Neural cell (in vitro differentiated cells): Measurements from ENCODE around the gene TAF6. TPM values are rescaled to one million over a fixed set of nuclear protein-coding genes. Genes with fewer than 3 reads are reported as not detected.

Experiments used
- H2AFZ ChIP-seq: fragments of 200-600, 300-800 bp; sonication (generic), shearing (Covaris generic); 2 replicates; pipeline ENCODE4 v1.6.0; 2014; ENCODE audit warnings: low read depth, mild to moderate bottlenecking, antibody characterized with exemption, low read length, moderate library complexity
- H3F3A ChIP-seq: fragments of 200-600 bp; shearing (Covaris generic); 2 replicates; pipeline ENCODE4 v1.6.1; 2016; ENCODE audit warnings: mild to moderate bottlenecking, moderate library complexity, mixed read lengths, antibody characterized with exemption, low read length; ENCODE audit not compliant: insufficient read depth, poor library complexity, severe bottlenecking
- H3K27ac ChIP-seq: fragments of 200-600, 300-800 bp; sonication (generic), shearing (Covaris generic); 2 replicates; pipeline ENCODE4 v1.5.1; 2014; ENCODE audit warnings: mild to moderate bottlenecking, low read length, moderate library complexity
- H3K27me3 ChIP-seq: fragments of 300-800, 200-600 bp; sonication (generic), shearing (Covaris generic); 2 replicates; pipeline ENCODE4 v1.6.0; 2014; ENCODE audit warnings: mild to moderate bottlenecking, low read depth, low read length, moderate library complexity; ENCODE audit not compliant: insufficient read depth
- H3K36me3 ChIP-seq: fragments of 300-800, 200-600 bp; sonication (generic), shearing (Covaris generic); 2 replicates; pipeline ENCODE4 v1.5.1; 2014; ENCODE audit warnings: mild to moderate bottlenecking, antibody characterized with exemption, low read length, moderate library complexity; ENCODE audit not compliant: insufficient read depth
- H3K4me2 ChIP-seq: fragments of 300-800, 200-600 bp; sonication (generic), shearing (Covaris generic); 2 replicates; pipeline ENCODE4 v1.6.0; 2014; ENCODE audit warnings: mild to moderate bottlenecking, low read length
- H3K4me3 ChIP-seq: fragments of 300-800, 200-600 bp; sonication (generic), shearing (Covaris generic); 2 replicates; pipeline ENCODE4 v1.5.1; 2014; ENCODE audit warnings: mild to moderate bottlenecking, low read length, moderate library complexity
- H3K79me2 ChIP-seq: fragments of 200-600 bp; shearing (Covaris generic); replicated peaks from 2 replicates; pipeline ENCODE4 v1.6.0; 2014; ENCODE audit warnings: mild to moderate bottlenecking, low read length, moderate library complexity; ENCODE audit not compliant: insufficient read depth
- H3K9ac ChIP-seq: fragments of 300-800, 200-600 bp; sonication (generic), shearing (Covaris generic); 2 replicates; pipeline ENCODE4 v1.6.1; 2016; ENCODE audit warnings: mild to moderate bottlenecking, low read length, mixed read lengths
- H3K9me2 ChIP-seq: fragments of 200-600 bp; shearing (Covaris generic); 2 replicates; pipeline ENCODE4 v1.6.1; 2016; ENCODE audit warnings: mild to moderate bottlenecking, low read length, mixed read lengths; ENCODE audit not compliant: insufficient read depth
- H3K9me3 ChIP-seq: fragments of 200-600, 300-800 bp; sonication (generic), shearing (Covaris generic); 2 replicates; pipeline ENCODE4 v1.6.1; 2016; ENCODE audit warnings: mild to moderate bottlenecking, mixed run types, low read length, moderate library complexity, mixed read lengths
- H4K20me1 ChIP-seq: fragments of 200-600 bp; shearing (Covaris generic); 2 replicates; pipeline ENCODE4 v1.6.1; 2016; ENCODE audit warnings: mild to moderate bottlenecking, mixed run types; ENCODE audit not compliant: insufficient read depth
- CTCF ChIP-seq: fragments of 450-650 bp; IDR thresholded peaks from 2 replicates; pipeline ENCODE4 v1.5.1; 2014; ENCODE audit warnings: antibody characterized with exemption, mild to moderate bottlenecking, moderate library complexity; ENCODE audit not compliant: poor library complexity, severe bottlenecking
- EP300 ChIP-seq: fragments of 450-650 bp; conservative IDR thresholded peaks from 2 replicates; pipeline ENCODE4 v1.6.1; 2014; ENCODE audit warnings: antibody characterized with exemption, mild to moderate bottlenecking, moderate library complexity; ENCODE audit not compliant: poor library complexity, severe bottlenecking
- EZH2 ChIP-seq: fragments of 200-600, 300-800 bp; shearing (Covaris generic), sonication (generic); IDR thresholded peaks from 2 replicates; pipeline ENCODE4 v1.6.1; 2014; ENCODE audit warnings: antibody characterized with exemption, low read length, borderline replicate concordance, mild to moderate bottlenecking; ENCODE audit not compliant: insufficient read depth, poor library complexity, severe bottlenecking
- MXI1 ChIP-seq: fragments of 450-650 bp; conservative IDR thresholded peaks from 2 replicates; pipeline ENCODE4 v1.6.1; 2014; ENCODE audit warnings: antibody characterized with exemption, mild to moderate bottlenecking; ENCODE audit not compliant: poor library complexity, severe bottlenecking
- POLR2AphosphoS5 ChIP-seq: IDR thresholded peaks from 2 replicates; pipeline ENCODE4 v1.6.1; 2012
- RAD21 ChIP-seq: fragments of 450-650 bp; conservative IDR thresholded peaks from 2 replicates; pipeline ENCODE4 v1.6.1; 2014; ENCODE audit warnings: antibody characterized with exemption, mild to moderate bottlenecking, moderate library complexity
- SMC3 ChIP-seq: fragments of 450-650 bp; conservative IDR thresholded peaks from 2 replicates; pipeline ENCODE4 v1.6.1; 2014; ENCODE audit warnings: antibody characterized with exemption, mild to moderate bottlenecking, moderate library complexity; ENCODE audit not compliant: poor library complexity
- TAF1 ChIP-seq: IDR thresholded peaks from 2 replicates; pipeline ENCODE4 v1.6.1; 2012; ENCODE audit warnings: low read depth
- polyA plus RNA-seq: library from polyadenylated mRNA; depleted of rRNA; stranded (reverse); fragments of >200 nt; gene quantifications from 2 replicates; pipeline ENCODE4 v1.2.3, GENCODE V29; 2014
- TF ChIP-seq, protein P1 (sequence below): IDR thresholded peaks from 2 replicates; pipeline ENCODE4 v1.6.1; 2012; ENCODE audit warnings: borderline replicate concordance

The TAF6 gene
- polyA plus RNA-seq, 1 donor from 2014 or later = 23.4 TPM

DNA sequence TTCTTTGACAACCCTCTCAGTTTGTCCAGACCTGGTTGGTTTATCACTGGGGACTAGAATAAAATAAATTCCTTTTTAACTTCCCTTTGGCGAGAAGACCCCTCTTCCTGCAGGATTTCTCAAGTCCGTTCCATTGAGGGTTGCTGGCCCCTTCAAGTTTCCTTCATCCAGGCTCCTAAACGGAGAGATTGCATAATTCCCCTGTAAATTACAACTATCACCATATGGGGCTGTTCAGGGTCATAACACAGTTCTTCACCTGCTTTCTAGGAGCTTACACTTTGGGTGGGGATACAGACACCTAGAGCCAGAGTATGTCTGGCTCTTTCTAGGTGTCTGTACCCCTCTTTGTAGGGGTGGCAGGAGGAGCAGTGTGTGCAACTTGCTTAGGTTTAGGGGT lies 33.6 kb downstream of the TAF6 start:
- Histone ChIP-seq H3K36me3 (no peaks in the 10 kb centered on the region), H3K27me3 (no peaks in the 10 kb centered on the region), H4K20me1 (no peaks in the 10 kb centered on the region), H3K4me2 (no peak overlapping the region), H3K9ac (no peak overlapping the region), H3K79me2 (peaks cover 13% of the 10 kb centered on the region), H3K4me3 (no peak overlapping the region), H3K9me3 (no peaks in the 10 kb centered on the region), H2AFZ (no peak overlapping the region), H3K27ac (no peak overlapping the region), H3K9me2 (no peaks in the 10 kb centered on the region), H3F3A (no peaks in the 10 kb centered on the region)
- TF ChIP-seq, protein P1, sequence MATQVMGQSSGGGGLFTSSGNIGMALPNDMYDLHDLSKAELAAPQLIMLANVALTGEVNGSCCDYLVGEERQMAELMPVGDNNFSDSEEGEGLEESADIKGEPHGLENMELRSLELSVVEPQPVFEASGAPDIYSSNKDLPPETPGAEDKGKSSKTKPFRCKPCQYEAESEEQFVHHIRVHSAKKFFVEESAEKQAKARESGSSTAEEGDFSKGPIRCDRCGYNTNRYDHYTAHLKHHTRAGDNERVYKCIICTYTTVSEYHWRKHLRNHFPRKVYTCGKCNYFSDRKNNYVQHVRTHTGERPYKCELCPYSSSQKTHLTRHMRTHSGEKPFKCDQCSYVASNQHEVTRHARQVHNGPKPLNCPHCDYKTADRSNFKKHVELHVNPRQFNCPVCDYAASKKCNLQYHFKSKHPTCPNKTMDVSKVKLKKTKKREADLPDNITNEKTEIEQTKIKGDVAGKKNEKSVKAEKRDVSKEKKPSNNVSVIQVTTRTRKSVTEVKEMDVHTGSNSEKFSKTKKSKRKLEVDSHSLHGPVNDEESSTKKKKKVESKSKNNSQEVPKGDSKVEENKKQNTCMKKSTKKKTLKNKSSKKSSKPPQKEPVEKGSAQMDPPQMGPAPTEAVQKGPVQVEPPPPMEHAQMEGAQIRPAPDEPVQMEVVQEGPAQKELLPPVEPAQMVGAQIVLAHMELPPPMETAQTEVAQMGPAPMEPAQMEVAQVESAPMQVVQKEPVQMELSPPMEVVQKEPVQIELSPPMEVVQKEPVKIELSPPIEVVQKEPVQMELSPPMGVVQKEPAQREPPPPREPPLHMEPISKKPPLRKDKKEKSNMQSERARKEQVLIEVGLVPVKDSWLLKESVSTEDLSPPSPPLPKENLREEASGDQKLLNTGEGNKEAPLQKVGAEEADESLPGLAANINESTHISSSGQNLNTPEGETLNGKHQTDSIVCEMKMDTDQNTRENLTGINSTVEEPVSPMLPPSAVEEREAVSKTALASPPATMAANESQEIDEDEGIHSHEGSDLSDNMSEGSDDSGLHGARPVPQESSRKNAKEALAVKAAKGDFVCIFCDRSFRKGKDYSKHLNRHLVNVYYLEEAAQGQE = no peak
- TF ChIP-seq POLR2AphosphoS5 (no peak), MXI1 (no peak), CTCF (no peak), SMC3 (no peak), EP300 (no peak), EZH2 (no peak), TAF1 (no peak), RAD21 (no peak)

- no peaks in the 10 kb centered on the region for H3F3A ChIP-seq
- no peak overlapping the region for H3K9ac ChIP-seq
- TF ChIP-seq, protein P1 = no peak
- TF ChIP-seq RAD21 (no peak), EZH2 (no peak), SMC3 (no peak), MXI1 (no peak), EP300 (no peak), TAF1 (no peak), POLR2AphosphoS5 (no peak), CTCF (no peak)
- no peaks in the 10 kb centered on the region for H3K9me3 ChIP-seq
- peaks cover 34% of the 10 kb centered on the region for H3K79me2 ChIP-seq
- H3K4me2 ChIP-seq = no peak overlapping the region
- H4K20me1 ChIP-seq = no peaks in the 10 kb centered on the region
- no peak overlapping the region for H3K27ac ChIP-seq
- no peaks in the 10 kb centered on the region for H3K27me3 ChIP-seq
- peak overlapping the region; percentile 91 for H3K4me3 ChIP-seq
- no peaks in the 10 kb centered on the region for H3K9me2 ChIP-seq
- H3K36me3 ChIP-seq = no peaks in the 10 kb centered on the region
- H2AFZ ChIP-seq = no peak overlapping the region
Measured at GRCh38 chr7:100082978-100083377, 36.2 kb downstream of the TAF6 start.
